H1 (cell line): ENCODE results near the gene SND1. TPM values are rescaled to one million over a fixed set of nuclear protein-coding genes. Genes with fewer than 3 reads are reported as not detected.

ENCODE experiments used
- CTCF ChIA-PET: fragments of 300-600 bp; sonication (Branson Sonifier 250); formaldehyde crosslinking; loops from one replicate; lab custom pipeline; 2021; ENCODE audit not compliant: partially characterized antibody; lab: Charles Lee
- POLR2A ChIA-PET: fragments of 300-600 bp; sonication (Branson Sonifier 250); formaldehyde crosslinking; loops from one replicate; lab custom pipeline; 2021; ENCODE audit warnings: inconsistent platforms; ENCODE audit not compliant: partially characterized antibody; lab: Charles Lee
- DNase-seq, 2 experiments: peaks; one replicate each; pipeline versions ENCODE4 v3.0.0 to v3.0.0-alpha.2; 2010 to 2022; ENCODE audit warnings: low spot score in 2 of 2, low read depth in 1 of 2, mixed read lengths in 1 of 2
- FAIRE-seq: peaks from 2 replicates; lab custom pipeline; 2011; peaks lifted over from hg19 to GRCh38; lab: Jason Lieb, UNC
- H2AFZ ChIP-seq: 2 replicates; pipeline ENCODE4 v1.8.1; 2012; ENCODE audit warnings: low read length, inconsistent platforms
- H2AK5ac ChIP-seq: 2 replicates; pipeline ENCODE4 v1.6.1; 2013; ENCODE audit warnings: low read depth, low read length
- H2BK120ac ChIP-seq: replicated peaks from 2 replicates; pipeline ENCODE3; 2013; ENCODE audit warnings: low read depth, low read length, inconsistent platforms
- H2BK12ac ChIP-seq: 2 replicates; pipeline ENCODE4 v1.6.1; 2013; ENCODE audit warnings: low read depth, low read length
- H2BK15ac ChIP-seq: 2 replicates; pipeline ENCODE4 v1.6.1; 2013; ENCODE audit warnings: low read length
- H2BK20ac ChIP-seq: 2 replicates; pipeline ENCODE4 v1.6.1; 2013; ENCODE audit warnings: low read length
- H2BK5ac ChIP-seq: 2 replicates; pipeline ENCODE4 v1.6.1; 2013; ENCODE audit warnings: low read depth, low read length
- H3K14ac ChIP-seq: 2 replicates; pipeline ENCODE4 v1.6.1; 2013; ENCODE audit warnings: inconsistent platforms; ENCODE audit not compliant: insufficient read length
- H3K18ac ChIP-seq: 2 replicates; pipeline ENCODE4 v1.6.1; 2013; ENCODE audit warnings: low read length; ENCODE audit errors: extremely low read depth
- H3K23ac ChIP-seq: 2 replicates; pipeline ENCODE4 v1.6.1; 2013; ENCODE audit warnings: inconsistent platforms; ENCODE audit not compliant: insufficient read length
- H3K23me2 ChIP-seq: 2 replicates; pipeline ENCODE4 v1.6.1; 2013; ENCODE audit warnings: low read depth, low read length
- H3K27ac ChIP-seq: 2 replicates; pipeline ENCODE4 v1.6.1; 2011; ENCODE audit warnings: low read depth, low read length, inconsistent platforms
- H3K27me3 ChIP-seq, 4 experiments: replicated peaks in 1 of 4; 1 replicate in 1 of 4; 2 replicates in 3 of 4; pipeline versions ENCODE4 v1.6.1 to v1.8.1; 2011 to 2013; ENCODE audit warnings: low read length in 3 of 4, mild to moderate bottlenecking in 3 of 4, inconsistent platforms in 2 of 4, mixed read lengths in 2 of 4, moderate library complexity in 1 of 4; ENCODE audit not compliant: control insufficient read depth in 3 of 4, insufficient read depth in 3 of 4; ENCODE audit errors: extremely low read depth in 1 of 4
- H3K36me3 ChIP-seq, 4 experiments: 2 replicates each; pipeline versions ENCODE4 v1.6.1 to v1.8.1; 2011 to 2013; ENCODE audit warnings: mild to moderate bottlenecking in 4 of 4, low read length in 3 of 4, moderate library complexity in 2 of 4, control low read depth in 1 of 4, inconsistent platforms in 1 of 4; ENCODE audit not compliant: insufficient read depth in 4 of 4, control insufficient read depth in 2 of 4
- H3K4ac ChIP-seq: replicated peaks from 2 replicates; pipeline ENCODE3; 2013; ENCODE audit warnings: low read length, low read depth, mixed read lengths, inconsistent platforms; ENCODE audit not compliant: insufficient read length
- H3K4me1 ChIP-seq, 4 experiments: replicated peaks in 1 of 4; 1 replicate in 1 of 4; 2 replicates in 3 of 4; pipeline versions ENCODE4 v1.6.1 to v1.8.1; 2011 to 2013; ENCODE audit warnings: low read length in 3 of 4, inconsistent platforms in 2 of 4, mixed read lengths in 1 of 4; ENCODE audit not compliant: insufficient read depth in 4 of 4, control insufficient read depth in 3 of 4
- H3K4me2 ChIP-seq, 2 experiments: 2 replicates each; pipeline versions ENCODE4 v1.6.1 to v1.8.1; 2011 to 2013; ENCODE audit warnings: low read depth in 2 of 2, low read length in 2 of 2, control low read depth in 1 of 2, inconsistent platforms in 1 of 2, mild to moderate bottlenecking in 1 of 2; ENCODE audit not compliant: insufficient read depth in 1 of 2
- H3K4me3 ChIP-seq, 4 experiments: fragments of 200-600, 300-600 bp in 1 of 4; sonication (generic), shearing (Covaris generic), sonication (Bioruptor Twin) in 1 of 4; 2 replicates each; pipeline versions ENCODE4 v1.5.1 to v1.8.1; 2011 to 2016; ENCODE audit warnings: low read length in 4 of 4, low read depth in 3 of 4, control low read depth in 2 of 4, inconsistent platforms in 2 of 4, mild to moderate bottlenecking in 2 of 4, mixed read lengths in 1 of 4, moderate library complexity in 1 of 4; ENCODE audit not compliant: insufficient read depth in 2 of 4; ENCODE audit errors: extremely low read depth in 1 of 4
- H3K56ac ChIP-seq: replicated peaks from 2 replicates; pipeline ENCODE3; 2013; ENCODE audit warnings: low read depth, mild to moderate bottlenecking, mixed read lengths, low read length, inconsistent platforms; ENCODE audit not compliant: insufficient read length
- H3K79me1 ChIP-seq: 2 replicates; pipeline ENCODE4 v1.6.1; 2013; ENCODE audit warnings: low read depth, low read length, control low read depth
- H3K79me2 ChIP-seq, 2 experiments: 2 replicates each; pipeline versions ENCODE4 v1.6.1 to v1.8.1; 2012 to 2013; ENCODE audit warnings: low read length in 2 of 2, mild to moderate bottlenecking in 2 of 2, inconsistent platforms in 1 of 2; ENCODE audit not compliant: insufficient read depth in 2 of 2, control insufficient read depth in 1 of 2
- H3K9ac ChIP-seq, 4 experiments: replicated peaks in 1 of 4; 1 replicate in 1 of 4; 2 replicates in 3 of 4; pipeline versions ENCODE4 v1.6.1 to v1.8.1; 2011 to 2013; ENCODE audit warnings: low read depth in 3 of 4, low read length in 3 of 4, control low read depth in 2 of 4, mild to moderate bottlenecking in 2 of 4, moderate library complexity in 2 of 4, inconsistent platforms in 1 of 4; ENCODE audit errors: extremely low read depth in 1 of 4
- H3K9me3 ChIP-seq, 2 experiments: 2 replicates each; pipeline versions ENCODE4 v1.6.1 to v1.8.1; 2012 to 2013; ENCODE audit warnings: mild to moderate bottlenecking in 2 of 2, moderate library complexity in 2 of 2, control low read depth in 1 of 2, inconsistent platforms in 1 of 2, low read depth in 1 of 2, low read length in 1 of 2, mixed read lengths in 1 of 2; ENCODE audit not compliant: insufficient read depth in 2 of 2
- H4K20me1 ChIP-seq, 2 experiments: replicated peaks in 1 of 2; 2 replicates each; pipeline versions ENCODE3 to v1.8.1; 2011 to 2013; ENCODE audit warnings: inconsistent platforms in 2 of 2, low read length in 2 of 2, mild to moderate bottlenecking in 1 of 2; ENCODE audit not compliant: insufficient read depth in 2 of 2, control insufficient read depth in 1 of 2
- H4K5ac ChIP-seq: 2 replicates; pipeline ENCODE4 v1.6.1; 2013; ENCODE audit warnings: low read length, low read depth, mixed read lengths, inconsistent platforms; ENCODE audit not compliant: insufficient read length
- H4K8ac ChIP-seq: 2 replicates; pipeline ENCODE4 v1.8.0; 2013; ENCODE audit warnings: mild to moderate bottlenecking, moderate library complexity, low read length, inconsistent platforms; ENCODE audit not compliant: insufficient read depth; ENCODE audit errors: extremely low read depth
- H4K91ac ChIP-seq: replicated peaks from 2 replicates; pipeline ENCODE3; 2013; ENCODE audit warnings: low read length, mixed read lengths, inconsistent platforms; ENCODE audit not compliant: insufficient read length
- CBX5 ChIP-seq: fragments of 300-800, 300-1000 bp; sonication (generic); IDR thresholded peaks from 2 replicates; pipeline ENCODE4 v1.7.1; 2016; ENCODE audit warnings: antibody characterized with exemption, low read length, low read depth
- FOSL1 ChIP-seq: IDR thresholded peaks from 2 replicates; pipeline ENCODE4 v1.6.1; 2011; ENCODE audit warnings: mild to moderate bottlenecking, low read depth, low read length, moderate library complexity; ENCODE audit not compliant: insufficient read depth
- GABPA ChIP-seq: IDR thresholded peaks from 2 replicates; pipeline ENCODE4 v1.6.1; 2011; ENCODE audit warnings: mild to moderate bottlenecking, low read length, moderate library complexity, borderline replicate concordance; ENCODE audit not compliant: insufficient read depth
- WGBS, 2 experiments: shearing (Covaris generic) in 1 of 2; methylation state at CpG; one replicate each; pipeline versions ENCODE4 v1.1.6 to v1.1.7; 2013 to 2015; ENCODE audit warnings: low lambda C conversion rate in 2 of 2, mixed read lengths in 2 of 2, inconsistent platforms in 1 of 2, low coverage in 1 of 2, missing lambda C conversion rate in 1 of 2; ENCODE audit not compliant: insufficient replicate concordance in 2 of 2, insufficient coverage in 1 of 2, insufficient read length in 1 of 2; ENCODE audit errors: extremely low coverage in 1 of 2, missing lambda C conversion rate in 1 of 2; 5-methylcytosine and 5-hydroxymethylcytosine counted together
- polyA plus RNA-seq, 7 experiments: library from polyadenylated mRNA; depleted of rRNA in 3 of 7; stranded (reverse) in 5 of 7; unstranded in 2 of 7; fragments of >200 nt in 5 of 7; fragments of 200-250 nt in 2 of 7; gene quantifications; 1 replicate in 5 of 7; 2 replicates in 1 of 7; 4 replicates in 1 of 7; pipeline versions ENCODE4 v1.2.1 to v1.2.3, GENCODE V29; 2011 to 2013; ENCODE audit warnings: missing spikeins in 2 of 7, mixed read lengths in 2 of 7
- total RNA-seq: library from RNA; stranded (reverse); fragmentation: NEBNext Ultra II Directional; extraction: Animal tissue kit (Norgen Biotek cat#: 25700); gene quantifications from 2 replicates; pipeline ENCODE4 v1.2.1, GENCODE V29; 2021

SND1 gene
- total and polyA plus RNA-seq, 2 of the 8 experiments (the other 6 are each of a cell fraction or from before 2014, with no cell fraction given): 122 to 290 TPM

DNA sequence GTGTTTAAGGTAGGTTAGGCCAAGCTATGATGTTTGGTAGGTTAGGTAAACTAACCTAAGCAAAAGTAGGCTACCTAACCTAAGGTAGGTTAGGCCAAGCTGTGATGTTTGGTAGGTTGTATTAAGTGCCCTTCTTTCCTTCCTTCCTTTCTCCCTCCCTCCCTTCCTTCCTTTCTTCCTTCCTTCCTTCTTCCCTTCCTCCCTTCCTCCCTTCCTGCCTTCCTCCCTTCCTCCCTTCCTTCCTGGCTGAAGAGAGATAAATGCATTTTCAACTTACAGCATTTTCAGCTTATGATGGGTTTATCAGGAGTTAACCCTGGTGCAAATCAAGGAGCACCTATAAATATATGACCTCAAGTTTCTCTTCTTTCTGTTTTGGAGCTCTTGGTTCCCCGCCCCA lies 56.2 kb downstream of the SND1 start:
- H2BK5ac ChIP-seq: no peak overlapping the region
- 91% methylated on average over 1 of the region's 1 CpG; no CpG with 5 or more reads in 1 of the 2 experiments for WGBS, 2 experiments
- no peaks in the 10 kb centered on the region for H3K23me2 ChIP-seq
- no peak for FAIRE-seq
- no peak overlapping the region for H4K8ac ChIP-seq
- no peak overlapping the region for H3K4ac ChIP-seq
- no peak overlapping the region for H3K56ac ChIP-seq
- no peaks in the 10 kb centered on the region for H3K27me3 ChIP-seq
- H2BK20ac ChIP-seq: no peak overlapping the region
- ChIA-PET POLR2A (no interaction called here), CTCF (interaction anchor here (0.6 to 11.4 kb wide), 51 partner anchors 9 to 552 kb away, joined by 3 to 91 read pairs (median 4); no protein-coding TSS in a partner anchor)
- no peak overlapping the region for H2BK12ac ChIP-seq
- H3K23ac ChIP-seq: no peak overlapping the region
- H2AFZ ChIP-seq: no peak overlapping the region
- H3K27ac ChIP-seq: no peak overlapping the region
- TF ChIP-seq GABPA (no peak), CBX5 (no peak), FOSL1 (no peak)
- H3K36me3 ChIP-seq: peaks cover 7 to 68% (median 41%) of the 10 kb centered on the region in 4 experiments; a peak in 7 of 8 replicates
- no peak overlapping the region for H3K14ac ChIP-seq
- no peak overlapping the region for H2BK120ac ChIP-seq
- no peak overlapping the region for H3K4me3 ChIP-seq
- DNase-seq: no peak
- H3K18ac ChIP-seq: no peak overlapping the region
- H4K5ac ChIP-seq: no peak overlapping the region
- H3K9ac ChIP-seq: no peak overlapping the region
- H3K79me1 ChIP-seq: no peaks in the 10 kb centered on the region; the same call in 1 of the 2 replicates
- H4K91ac ChIP-seq: no peak overlapping the region
- peaks cover 0 to 4% of the 10 kb centered on the region in 2 experiments; a peak in 2 of 4 replicates for H3K9me3 ChIP-seq
- peaks cover 3 to 10% of the 10 kb centered on the region in 2 experiments for H4K20me1 ChIP-seq
- no peak overlapping the region for H2BK15ac ChIP-seq
- no peak overlapping the region for H2AK5ac ChIP-seq
- H3K4me2 ChIP-seq: no peak overlapping the region
- H3K79me2 ChIP-seq: peaks cover 0 to 27% of the 10 kb centered on the region in 2 experiments; a peak in 2 of 4 replicates
- H3K4me1 ChIP-seq: no peaks in the 10 kb centered on the region
